Measurements from ENCODE around the gene CMSS1. TPM values are rescaled to one million over a fixed set of nuclear protein-coding genes. Genes with fewer than 3 reads are reported as not detected.

CMSS1 gene
- total RNA-seq, 1 donor from 2014 or later, result 56.3 TPM

DNA sequence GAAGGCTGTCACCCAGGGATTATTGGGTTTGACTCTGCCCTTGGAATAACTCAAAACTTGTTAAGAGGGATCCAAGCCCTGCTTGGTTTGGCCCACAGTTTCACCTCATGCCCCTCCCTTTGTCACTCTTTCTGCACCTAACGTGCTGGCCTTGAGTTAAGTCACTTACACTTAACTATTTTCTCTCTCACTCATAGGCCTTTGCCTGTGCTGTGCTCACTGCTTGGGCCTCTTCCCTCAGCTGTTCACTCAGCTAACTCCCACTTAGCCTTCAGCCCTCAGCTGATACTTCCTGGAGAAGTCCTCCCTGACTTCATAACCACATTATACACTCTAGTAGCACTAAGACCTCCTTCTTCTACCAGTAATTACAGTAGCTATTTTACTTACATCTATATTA, 133.3 kb downstream of the CMSS1 start:
- DNase-seq (ENCODE audit: low spot score), result no peak
- H3K79me2 ChIP-seq (ENCODE audit: low read depth), result peaks cover 5% of the 10 kb centered on the region
- no peak for TF ChIP-seq EZH2 (IDR thresholded peaks at IDR 0.05)
- TF ChIP-seq, protein P1, sequence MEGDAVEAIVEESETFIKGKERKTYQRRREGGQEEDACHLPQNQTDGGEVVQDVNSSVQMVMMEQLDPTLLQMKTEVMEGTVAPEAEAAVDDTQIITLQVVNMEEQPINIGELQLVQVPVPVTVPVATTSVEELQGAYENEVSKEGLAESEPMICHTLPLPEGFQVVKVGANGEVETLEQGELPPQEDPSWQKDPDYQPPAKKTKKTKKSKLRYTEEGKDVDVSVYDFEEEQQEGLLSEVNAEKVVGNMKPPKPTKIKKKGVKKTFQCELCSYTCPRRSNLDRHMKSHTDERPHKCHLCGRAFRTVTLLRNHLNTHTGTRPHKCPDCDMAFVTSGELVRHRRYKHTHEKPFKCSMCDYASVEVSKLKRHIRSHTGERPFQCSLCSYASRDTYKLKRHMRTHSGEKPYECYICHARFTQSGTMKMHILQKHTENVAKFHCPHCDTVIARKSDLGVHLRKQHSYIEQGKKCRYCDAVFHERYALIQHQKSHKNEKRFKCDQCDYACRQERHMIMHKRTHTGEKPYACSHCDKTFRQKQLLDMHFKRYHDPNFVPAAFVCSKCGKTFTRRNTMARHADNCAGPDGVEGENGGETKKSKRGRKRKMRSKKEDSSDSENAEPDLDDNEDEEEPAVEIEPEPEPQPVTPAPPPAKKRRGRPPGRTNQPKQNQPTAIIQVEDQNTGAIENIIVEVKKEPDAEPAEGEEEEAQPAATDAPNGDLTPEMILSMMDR (IDR thresholded peaks at IDR 0.05), result no peak
- no peak for TF ChIP-seq EZH2phosphoT487 (IDR thresholded peaks at IDR 0.05)
- Mint-ChIP-seq H3K27me3 (ENCODE audit: insufficient read depth, low read depth) (no peaks in the 10 kb centered on the region), H3K36me3 (no peaks in the 10 kb centered on the region), H3K9me3 (no peaks in the 10 kb centered on the region), H3K4me1 (peaks cover 9% of the 10 kb centered on the region), H3K4me3 (no peak overlapping the region), H3K27ac (no peak overlapping the region)
- H4K20me1 ChIP-seq (ENCODE audit: low read depth), result no peaks in the 10 kb centered on the region
- no peak overlapping the region for H3K27ac ChIP-seq
- no peak overlapping the region for H3K9ac ChIP-seq
- H3K4me2 ChIP-seq, result no peak overlapping the region
- H3K4me3 ChIP-seq, result no peak overlapping the region
- no peaks in the 10 kb centered on the region for H3K36me3 ChIP-seq
- H2AFZ ChIP-seq (replicated peaks), result no peak overlapping the region
- no peaks in the 10 kb centered on the region for H3K27me3 ChIP-seq
- no peaks in the 10 kb centered on the region for H3K9me3 ChIP-seq (ENCODE audit: low read depth)
- H3F3A ChIP-seq (ENCODE audit: low read depth), result no peaks in the 10 kb centered on the region
- no peaks in the 10 kb centered on the region for H3K4me1 ChIP-seq

DNA sequence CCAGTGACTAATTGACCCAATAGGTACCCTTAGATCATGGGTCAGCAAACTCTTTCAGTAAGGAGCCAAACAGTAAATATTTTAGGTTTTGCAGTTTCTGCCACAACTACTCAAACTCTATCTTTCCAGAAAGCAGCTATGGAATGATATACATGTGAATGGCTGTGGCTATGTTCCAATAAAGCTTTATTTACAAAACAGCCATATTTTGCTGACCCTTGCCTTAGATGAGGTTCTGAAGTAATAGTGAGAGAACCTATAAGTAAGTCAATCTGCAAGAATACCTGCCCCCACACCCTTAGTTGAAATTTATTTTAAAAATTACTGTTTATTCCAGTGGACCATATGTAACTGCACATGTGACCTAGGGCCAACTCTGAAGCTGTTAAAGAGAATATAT, 134.0 kb downstream of the CMSS1 start:
- TF ChIP-seq EZH2 (IDR thresholded peaks at IDR 0.05) (no peak), EZH2phosphoT487 (IDR thresholded peaks at IDR 0.05) (no peak)
- TF ChIP-seq, protein P1 (IDR thresholded peaks at IDR 0.05), result no peak
- Mint-ChIP-seq H3K4me3 (no peak overlapping the region), H3K27ac (no peak overlapping the region), H3K27me3 (ENCODE audit: insufficient read depth, low read depth) (no peaks in the 10 kb centered on the region), H3K9me3 (no peaks in the 10 kb centered on the region), H3K36me3 (no peaks in the 10 kb centered on the region), H3K4me1 (peaks cover 7% of the 10 kb centered on the region)
- Histone ChIP-seq H3K27me3 (no peaks in the 10 kb centered on the region), H3K4me2 (no peak overlapping the region), H3K36me3 (no peaks in the 10 kb centered on the region), H3K4me3 (no peak overlapping the region), H4K20me1 (ENCODE audit: low read depth) (no peaks in the 10 kb centered on the region), H3K27ac (no peak overlapping the region), H3K79me2 (ENCODE audit: low read depth) (no peaks in the 10 kb centered on the region), H3K9ac (no peak overlapping the region), H3K9me3 (ENCODE audit: low read depth) (no peaks in the 10 kb centered on the region), H2AFZ (replicated peaks) (no peak overlapping the region), H3K4me1 (no peaks in the 10 kb centered on the region), H3F3A (ENCODE audit: low read depth) (no peaks in the 10 kb centered on the region)
- DNase-seq (ENCODE audit: low spot score), result no peak

DNA sequence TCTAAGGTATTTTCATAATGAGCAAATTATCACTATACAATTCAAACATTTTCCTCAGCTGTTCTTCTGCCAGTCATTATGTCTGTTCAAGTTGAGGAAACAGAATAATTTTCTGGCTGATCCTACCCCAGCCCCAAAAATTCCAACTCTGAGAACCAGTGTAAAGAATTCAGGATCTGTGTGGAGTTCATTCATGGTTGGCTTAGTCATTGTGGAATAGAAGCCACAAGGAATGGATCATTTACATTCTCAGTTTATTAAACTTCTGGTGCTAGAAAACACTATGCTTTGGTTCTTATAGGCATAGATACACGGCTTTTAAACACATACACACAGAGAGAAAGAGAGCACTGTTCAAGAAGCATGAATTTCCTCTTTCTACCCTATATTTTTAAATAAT, 134.6 kb downstream of the CMSS1 start:
- H3K79me2 ChIP-seq (ENCODE audit: low read depth), result no peaks in the 10 kb centered on the region
- H3K4me2 ChIP-seq, result no peak overlapping the region
- H3K36me3 ChIP-seq, result no peaks in the 10 kb centered on the region
- H3K9me3 Mint-ChIP-seq, result no peaks in the 10 kb centered on the region
- H3K4me3 Mint-ChIP-seq, result no peak overlapping the region
- H3K4me1 ChIP-seq, result no peaks in the 10 kb centered on the region
- no peak overlapping the region for H3K9ac ChIP-seq
- H2AFZ ChIP-seq (replicated peaks), result no peak overlapping the region
- H3K27me3 ChIP-seq, result no peaks in the 10 kb centered on the region
- H4K20me1 ChIP-seq (ENCODE audit: low read depth), result no peaks in the 10 kb centered on the region
- H3K36me3 Mint-ChIP-seq, result no peaks in the 10 kb centered on the region
- no peak for DNase-seq (ENCODE audit: low spot score)
- no peaks in the 10 kb centered on the region for H3K27me3 Mint-ChIP-seq (ENCODE audit: insufficient read depth, low read depth)
- no peak overlapping the region for H3K4me3 ChIP-seq
- peaks cover 7% of the 10 kb centered on the region for H3K4me1 Mint-ChIP-seq
- no peaks in the 10 kb centered on the region for H3K9me3 ChIP-seq (ENCODE audit: low read depth)
- no peaks in the 10 kb centered on the region for H3F3A ChIP-seq (ENCODE audit: low read depth)
- no peak overlapping the region for H3K27ac Mint-ChIP-seq
- no peak for TF ChIP-seq EZH2phosphoT487 (IDR thresholded peaks at IDR 0.05)
- H3K27ac ChIP-seq, result no peak overlapping the region

DNA sequence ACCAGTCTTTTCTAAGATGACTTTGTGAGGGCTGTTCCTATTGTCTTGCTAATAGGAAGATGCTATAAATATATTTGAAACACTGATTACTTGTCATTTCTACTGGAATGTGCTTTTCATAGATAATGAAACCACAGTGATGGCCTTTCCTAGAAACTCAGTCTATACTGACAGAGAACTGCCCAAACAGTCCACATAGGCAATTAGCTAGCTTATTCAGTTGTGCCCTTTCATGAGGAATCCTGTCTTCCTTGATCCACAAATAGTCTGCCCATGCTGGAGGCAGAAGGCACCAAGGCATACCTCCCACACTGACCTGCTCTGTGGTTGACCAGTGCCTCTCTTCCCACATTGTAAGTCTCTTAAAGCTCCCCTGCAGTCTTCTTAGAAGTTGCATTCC, 135.9 kb downstream of the CMSS1 start:
- Histone ChIP-seq H3F3A (ENCODE audit: low read depth) (no peaks in the 10 kb centered on the region), H4K20me1 (ENCODE audit: low read depth) (no peaks in the 10 kb centered on the region), H3K4me1 (peaks cover 5% of the 10 kb centered on the region), H3K4me2 (no peak overlapping the region), H3K27ac (no peak overlapping the region), H3K36me3 (no peaks in the 10 kb centered on the region), H3K9me3 (ENCODE audit: low read depth) (no peaks in the 10 kb centered on the region), H3K4me3 (no peak overlapping the region), H3K79me2 (ENCODE audit: low read depth) (no peaks in the 10 kb centered on the region), H3K9ac (no peak overlapping the region), H2AFZ (replicated peaks) (no peak overlapping the region), H3K27me3 (no peaks in the 10 kb centered on the region)
- Mint-ChIP-seq H3K27me3 (ENCODE audit: insufficient read depth, low read depth) (no peaks in the 10 kb centered on the region), H3K36me3 (peaks cover 2% of the 10 kb centered on the region), H3K27ac (no peak overlapping the region), H3K4me1 (peaks cover 13% of the 10 kb centered on the region), H3K9me3 (no peaks in the 10 kb centered on the region), H3K4me3 (no peak overlapping the region)
- DNase-seq (ENCODE audit: low spot score), result no peak
- no peak for TF ChIP-seq EZH2phosphoT487 (IDR thresholded peaks at IDR 0.05)
- TF ChIP-seq, protein P1 (IDR thresholded peaks at IDR 0.05), result no peak
- no peak for TF ChIP-seq EZH2 (IDR thresholded peaks at IDR 0.05)

Data from neural progenitor cell (in vitro differentiated cells).